GM21529 (cell line): Measurements from ENCODE around the gene HOXD11.

Experiments
- ATAC-seq: cut with Tn5 transposase; IDR thresholded peaks from one replicate; pipeline ENCODE4 v1.9.1; 2021; ENCODE audit not compliant: unreplicated experiment

Gene HOXD11

DNA sequence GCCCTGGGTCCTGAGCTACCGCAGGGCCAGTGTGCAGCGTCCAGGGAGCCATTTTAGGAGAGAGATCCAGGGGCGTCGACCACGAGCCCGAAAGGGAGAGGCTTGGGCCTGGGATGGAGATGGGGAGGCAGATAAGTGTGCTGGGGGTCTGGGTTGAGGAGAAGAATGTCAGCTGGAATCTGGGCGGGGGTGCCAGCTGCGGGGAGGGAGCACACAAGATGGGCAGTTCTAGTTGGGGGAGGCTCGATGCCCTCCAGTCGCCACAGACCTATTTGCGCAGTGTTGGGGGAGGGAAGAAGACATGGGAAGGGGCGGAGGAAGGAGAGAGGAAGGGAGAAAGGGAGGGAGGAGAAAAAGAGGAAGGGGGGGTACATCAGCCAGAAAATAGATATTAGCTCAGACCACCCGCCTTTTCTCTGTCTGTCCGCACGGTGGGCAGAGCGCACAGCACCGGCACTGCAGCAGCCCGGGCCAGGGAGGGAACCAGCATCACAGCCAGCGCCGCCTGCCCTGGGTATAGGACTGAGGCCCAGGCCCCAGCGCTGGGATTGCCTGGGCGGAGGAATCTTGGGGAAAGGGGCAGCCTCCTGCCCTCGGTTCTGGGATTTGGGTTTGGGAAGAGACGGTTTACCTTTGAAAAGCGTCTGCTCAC, 1.9 kb upstream of the HOXD11 start:
- no peak for ATAC-seq

DNA sequence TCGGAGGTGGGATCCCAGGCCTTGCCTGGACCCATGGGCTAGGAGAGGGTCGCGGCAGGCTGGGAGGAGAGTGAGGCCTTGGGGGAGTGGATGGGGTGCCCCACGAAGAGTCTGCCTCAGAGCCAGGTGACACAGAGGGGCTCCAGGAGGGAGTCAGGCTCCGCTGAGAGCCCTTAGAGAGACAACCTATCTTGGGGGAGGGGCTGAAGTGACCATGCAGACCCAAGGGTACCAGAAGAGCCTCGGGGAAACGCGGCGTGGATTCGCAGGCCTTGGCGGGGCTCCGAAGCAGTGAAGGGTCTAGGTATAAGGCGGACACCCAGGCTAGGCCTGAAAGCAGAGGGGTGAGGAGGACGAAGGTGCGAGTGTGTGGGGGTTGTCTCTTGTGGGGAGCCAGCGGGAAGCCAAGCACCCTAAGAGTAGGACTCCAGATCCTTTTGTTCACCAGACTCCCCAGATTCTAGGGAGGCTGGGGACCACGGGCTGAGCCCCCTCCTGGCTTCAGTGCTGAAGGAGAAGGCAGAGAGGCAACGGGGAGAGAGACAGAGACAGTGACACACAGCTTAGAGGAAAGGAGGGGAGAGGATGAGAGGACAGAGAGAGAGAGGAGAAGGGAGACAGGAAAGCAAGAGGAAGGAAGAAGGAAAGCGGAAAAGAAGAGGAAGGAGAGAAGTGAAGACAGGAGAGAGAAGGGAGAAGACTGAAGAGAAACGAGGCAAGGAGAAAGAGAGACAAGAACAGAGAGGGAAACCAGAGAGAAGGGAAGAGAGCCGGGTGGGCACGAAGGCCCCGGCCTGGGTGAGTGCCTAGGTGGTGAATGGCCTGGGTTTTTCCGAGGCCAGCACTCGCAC, 1.1 kb upstream of the HOXD11 start:
- ATAC-seq, result no peak

DNA sequence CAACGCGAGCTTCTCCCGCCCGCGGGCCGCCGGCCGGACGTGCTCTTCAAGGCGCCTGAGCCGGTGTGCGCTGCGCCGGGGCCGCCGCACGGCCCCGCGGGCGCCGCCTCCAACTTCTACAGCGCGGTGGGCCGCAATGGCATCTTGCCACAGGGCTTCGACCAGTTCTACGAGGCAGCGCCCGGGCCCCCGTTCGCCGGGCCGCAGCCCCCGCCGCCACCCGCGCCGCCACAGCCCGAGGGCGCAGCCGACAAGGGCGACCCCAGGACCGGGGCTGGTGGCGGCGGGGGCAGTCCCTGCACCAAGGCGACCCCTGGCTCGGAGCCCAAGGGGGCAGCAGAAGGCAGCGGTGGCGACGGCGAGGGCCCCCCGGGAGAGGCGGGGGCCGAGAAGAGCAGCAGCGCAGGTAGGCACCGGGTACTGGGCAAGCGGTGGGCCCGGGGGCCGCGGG, 676 bp downstream of the HOXD11 start:
- ATAC-seq, result no peak

DNA sequence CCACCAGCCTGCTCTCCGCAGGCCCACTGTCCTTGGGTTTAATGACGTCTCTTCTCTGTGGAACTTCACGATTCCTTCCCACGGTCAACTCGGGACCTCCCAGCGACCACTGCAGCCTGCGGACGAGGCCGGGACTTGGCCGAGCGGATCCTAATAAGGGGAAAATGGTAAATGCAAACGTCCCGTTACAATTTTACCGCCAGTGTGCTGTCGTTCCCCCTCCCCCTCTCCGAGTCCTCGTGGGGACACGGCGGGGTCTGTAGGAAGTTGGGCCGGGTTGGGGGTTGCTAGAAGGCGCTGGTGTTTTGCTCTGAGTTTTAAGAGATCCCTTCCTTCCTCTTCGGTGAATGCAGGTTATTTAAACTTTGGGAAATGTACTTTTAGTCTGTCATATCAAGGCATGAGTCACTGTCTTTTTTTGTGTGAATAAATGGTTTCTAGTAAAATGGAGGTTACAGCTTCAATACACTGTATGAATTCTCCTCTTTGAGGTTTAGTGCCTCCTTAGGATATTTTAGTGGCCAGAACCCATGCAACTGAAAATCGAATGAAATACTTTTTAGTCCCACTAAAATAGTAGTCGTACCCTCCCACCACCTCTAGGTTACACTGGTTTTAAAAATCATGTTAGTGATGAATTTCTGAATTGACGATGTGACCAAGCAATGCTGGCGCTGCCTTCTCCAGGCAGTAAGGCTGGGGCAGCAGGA, 2.3 kb downstream of the HOXD11 start:
- ATAC-seq, result no peak

DNA sequence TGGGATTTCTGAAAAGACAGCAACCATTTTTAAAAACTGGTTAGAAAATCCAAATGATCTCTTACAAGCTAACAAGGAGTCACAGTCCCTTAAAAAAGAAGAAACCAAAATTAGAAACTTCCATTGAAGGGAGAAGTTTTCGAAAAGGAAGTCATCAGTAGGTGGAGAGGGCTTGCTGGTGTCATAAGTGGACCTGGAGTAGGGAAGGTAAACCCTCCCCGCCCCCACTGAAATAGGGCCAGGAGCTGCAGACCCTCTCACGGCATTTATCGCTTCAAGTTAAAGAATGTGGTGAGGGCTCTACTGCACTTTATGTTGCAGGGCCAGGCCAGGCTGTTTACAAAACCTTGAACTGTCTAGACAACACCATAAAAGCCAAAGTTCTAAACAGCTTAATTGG, 2.9 kb downstream of the HOXD11 start:
- no peak for ATAC-seq

DNA sequence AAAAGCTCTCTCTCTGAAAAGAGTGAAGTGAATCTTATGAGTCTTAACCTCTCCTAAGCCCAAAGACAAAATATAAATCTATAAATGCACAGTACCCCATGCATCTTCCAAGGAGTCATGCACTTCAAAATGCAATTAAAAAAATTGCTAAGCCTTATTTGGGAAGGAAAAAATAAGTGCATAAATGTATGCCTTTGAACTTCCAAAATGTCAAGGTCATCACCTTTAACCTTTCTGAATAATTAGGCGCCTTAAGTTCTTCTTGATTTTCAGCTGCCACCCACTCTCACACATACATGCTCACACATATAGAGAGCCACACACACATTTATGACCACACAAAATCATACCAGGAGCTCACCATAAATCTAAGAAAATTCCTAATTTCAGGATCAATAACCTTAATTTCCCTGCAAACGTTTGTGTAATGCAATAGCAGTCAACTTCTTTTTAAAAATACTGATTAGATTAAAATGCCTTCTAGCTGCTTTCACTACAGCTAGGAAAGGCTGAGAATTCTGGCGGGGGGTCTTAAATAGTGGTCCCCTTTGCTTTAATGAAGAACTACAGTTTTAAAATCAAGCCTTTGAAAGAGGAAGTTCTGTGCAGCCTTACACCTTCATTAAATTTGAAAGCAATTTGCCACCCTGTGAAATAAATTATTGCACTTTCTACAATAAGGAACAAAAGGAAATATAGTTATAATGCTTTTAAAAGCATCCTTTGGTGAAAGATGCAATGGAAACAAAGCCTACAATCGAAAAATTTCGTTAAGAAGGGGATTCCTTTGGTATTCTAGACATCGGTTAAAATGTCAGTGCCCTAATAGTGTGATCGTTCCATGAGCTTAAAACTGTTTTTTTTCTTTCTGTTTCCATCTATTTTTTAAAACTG, 3.6 kb downstream of the HOXD11 start:
- no peak for ATAC-seq

DNA sequence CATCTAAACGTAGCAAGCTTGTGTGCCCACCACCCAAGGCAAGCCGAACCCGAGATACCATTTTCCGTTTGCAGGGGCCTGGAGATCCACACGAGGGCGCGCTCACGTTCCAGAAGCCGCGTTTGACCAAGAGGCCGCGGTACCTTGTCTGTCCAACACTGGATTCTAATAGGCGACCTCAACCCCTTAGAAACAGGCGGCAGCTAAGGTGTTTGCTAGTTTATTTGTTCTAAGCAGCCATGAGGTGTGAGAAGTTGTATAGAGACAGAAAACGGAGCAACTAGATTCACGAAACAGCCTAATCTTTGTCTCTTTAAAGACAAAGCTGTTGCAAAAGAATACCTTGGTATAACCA, 4.2 kb downstream of the HOXD11 start:
- ATAC-seq, result no peak

DNA sequence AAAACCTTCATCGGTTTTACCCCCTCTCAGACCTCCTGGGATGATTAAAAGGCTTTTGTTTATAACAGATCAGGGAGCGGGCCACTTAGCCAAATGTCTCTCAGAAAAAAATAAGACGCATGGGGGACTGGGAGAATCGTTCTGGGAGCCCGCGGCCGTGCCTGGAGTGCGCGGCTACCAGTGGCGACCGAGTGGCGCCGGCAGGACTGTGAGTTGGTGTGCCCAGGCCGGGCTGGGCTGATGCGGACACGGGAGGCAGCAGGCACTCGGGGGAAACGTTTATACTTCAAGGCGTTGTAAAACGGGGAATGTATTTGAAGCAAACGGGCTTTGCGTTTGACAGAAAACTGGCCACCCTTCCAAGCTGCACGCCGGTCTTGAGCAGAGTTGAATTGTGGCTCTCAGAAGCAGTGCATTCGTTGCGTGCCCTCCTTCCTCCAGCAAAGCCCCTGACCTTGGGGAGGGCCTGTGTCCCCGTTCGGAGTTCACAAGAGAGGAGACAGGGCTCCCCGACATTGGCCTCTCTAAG, 4.8 kb downstream of the HOXD11 start:
- no peak for ATAC-seq

DNA sequence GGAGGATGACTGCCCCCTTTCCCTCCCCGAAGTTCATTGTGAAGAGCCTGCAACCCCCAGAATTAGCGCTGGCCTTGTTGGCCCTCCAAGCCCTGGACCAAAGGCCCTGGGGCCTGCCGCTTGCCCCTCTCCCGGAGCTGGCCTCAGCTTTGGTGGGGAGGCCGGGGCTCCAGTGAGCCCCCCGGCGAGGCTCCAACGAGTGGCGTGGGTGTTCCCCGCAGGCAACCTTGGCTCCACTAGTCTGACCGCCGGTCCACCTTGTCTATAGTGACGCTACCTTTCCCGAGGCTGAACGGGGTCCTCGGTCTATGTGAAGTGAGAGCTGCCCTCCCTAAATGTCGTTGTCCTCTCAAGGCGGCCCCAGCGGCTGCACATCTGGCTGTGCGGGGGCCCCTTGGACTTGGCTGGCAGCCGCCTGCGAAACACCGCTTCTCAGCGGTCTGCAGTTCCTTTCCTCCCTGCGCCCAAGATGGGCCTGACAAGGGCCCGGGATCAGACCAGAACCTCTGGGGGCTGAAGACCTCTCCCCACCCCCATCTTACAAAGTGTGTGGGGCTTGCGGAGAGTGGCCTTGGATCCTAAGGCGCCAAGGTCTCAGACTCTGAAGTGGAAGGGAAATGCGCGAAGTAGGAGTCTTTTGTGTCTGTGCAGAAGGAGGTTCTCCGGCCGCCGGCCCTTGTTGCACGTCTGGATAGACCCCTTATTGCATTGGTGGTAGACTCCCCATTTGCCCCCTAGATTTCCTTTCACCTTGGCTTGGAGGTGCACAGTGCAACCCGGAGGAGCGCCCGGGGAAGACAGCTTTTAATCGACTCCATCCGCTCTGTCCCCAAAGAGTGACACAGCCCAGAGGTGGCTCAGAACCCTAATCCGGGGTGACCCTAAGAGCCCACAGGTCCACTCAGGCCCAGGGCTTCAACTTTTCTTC, 5.6 kb downstream of the HOXD11 start:
- no peak for ATAC-seq

DNA sequence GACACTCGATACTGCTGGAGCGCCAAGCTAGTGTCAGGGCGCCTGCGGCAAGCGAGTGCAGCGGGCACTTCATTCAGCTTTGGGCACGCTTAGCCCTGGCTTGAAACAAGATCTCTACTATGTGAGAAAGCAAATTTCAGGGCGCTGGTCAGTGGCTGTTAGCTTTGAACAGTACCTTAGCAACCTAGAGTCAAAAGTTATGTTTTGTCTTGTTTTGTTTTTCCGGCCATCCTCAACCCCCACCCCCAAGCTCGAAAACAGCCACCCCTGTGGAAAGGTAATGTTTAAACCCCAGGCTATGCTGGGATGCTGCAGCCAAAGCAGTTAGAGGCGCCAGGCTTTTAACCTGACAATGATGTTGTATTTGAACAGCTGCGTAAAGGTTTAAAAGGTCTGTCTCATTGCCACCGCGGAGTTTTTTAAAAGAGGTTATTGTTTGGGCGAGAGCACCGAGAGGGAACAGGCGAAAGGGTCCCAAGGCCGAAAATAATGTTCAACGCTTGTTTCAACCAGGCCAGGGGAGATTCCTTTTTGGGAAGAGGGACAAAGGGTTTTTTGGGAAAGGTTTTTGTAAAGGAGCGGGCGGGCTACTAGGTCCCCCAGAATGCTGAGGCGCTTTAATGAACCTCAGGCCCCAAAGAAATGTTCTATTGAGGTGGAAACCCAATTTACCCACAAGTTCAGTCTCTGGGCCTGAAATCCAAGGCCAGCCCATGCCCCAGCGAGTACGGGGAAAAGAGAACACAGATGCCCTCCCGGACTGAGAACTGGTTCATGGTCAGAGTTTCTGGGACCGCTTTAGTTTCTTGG, 7.2 kb downstream of the HOXD11 start:
- ATAC-seq, result no peak

DNA sequence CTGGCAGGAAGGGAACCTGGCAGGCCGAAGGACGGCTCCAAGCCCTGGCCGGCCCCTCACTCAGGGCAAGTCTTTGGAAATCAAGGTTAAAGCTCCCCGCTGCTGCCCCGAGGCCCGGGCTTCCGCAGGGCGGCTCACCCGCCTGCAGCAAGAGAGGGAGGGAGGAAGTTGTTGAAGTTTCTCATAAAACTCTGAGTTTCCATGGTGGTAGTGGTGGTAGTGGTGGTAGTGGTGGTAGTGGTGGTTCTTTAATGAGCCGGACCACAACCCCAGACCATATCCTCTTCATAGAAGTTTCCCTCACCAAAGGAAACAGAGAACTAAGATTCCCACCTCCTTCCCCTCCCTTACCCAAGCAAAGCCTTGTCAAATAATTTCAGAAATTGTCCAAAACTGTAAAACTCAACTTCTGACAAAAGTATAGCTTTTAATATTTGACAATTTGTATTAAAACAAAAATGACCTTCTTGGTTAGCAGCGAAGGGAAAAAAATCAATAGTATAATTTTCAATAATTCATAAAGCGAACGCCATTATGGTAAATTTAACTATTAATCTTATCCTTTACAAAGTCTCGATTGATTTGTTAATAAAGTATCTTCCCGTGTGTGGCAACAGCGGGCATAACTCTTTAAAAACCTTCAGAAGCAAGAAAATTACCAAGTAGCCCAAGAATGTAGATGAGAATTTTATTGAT, 8.0 kb downstream of the HOXD11 start:
- ATAC-seq, result no peak

DNA sequence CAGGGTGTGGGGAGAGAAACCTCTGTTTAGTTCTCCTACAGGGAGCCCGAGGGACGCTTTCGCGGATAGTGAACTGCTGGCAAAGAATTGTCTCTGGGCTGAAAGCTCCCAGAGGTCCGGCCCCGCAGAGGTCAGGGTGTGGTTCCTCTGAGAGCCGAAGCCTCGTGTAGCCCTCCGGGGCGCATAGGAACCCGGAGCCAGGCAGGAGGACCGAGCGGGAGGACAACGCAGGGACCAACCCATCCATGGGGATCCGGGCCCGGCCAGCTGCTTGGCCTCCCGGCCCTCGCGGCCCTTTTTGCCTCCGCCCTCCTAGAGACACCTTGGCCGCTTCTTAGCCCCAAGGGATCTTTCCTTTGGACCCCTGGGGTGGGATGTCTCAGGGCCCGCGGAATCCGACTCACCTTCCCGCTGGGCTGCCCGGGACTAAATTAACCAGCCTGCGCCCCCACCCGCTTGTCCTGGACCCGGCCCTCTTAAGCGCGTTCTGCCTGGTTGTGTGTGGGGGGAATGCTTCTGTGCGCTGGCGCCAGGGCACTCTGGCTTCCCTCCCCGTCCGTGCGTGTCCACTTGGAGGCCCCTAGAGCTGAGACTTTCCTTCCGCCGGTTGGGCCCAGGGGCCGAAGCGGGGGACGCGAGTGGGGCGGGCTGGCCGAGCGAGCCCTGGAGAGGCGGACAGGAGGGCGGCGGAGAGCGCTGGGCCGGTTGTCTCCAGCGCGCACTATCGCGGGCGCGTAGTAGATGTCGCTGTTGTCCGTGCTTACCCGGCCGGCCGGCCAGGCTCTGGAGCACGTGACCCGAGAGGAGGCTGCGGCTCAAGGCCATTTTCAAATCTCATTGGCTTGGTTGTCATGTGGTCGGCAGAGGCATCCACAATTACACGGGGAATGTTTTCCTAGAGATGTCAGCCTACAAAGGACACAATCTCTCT, 9.1 kb downstream of the HOXD11 start, which contains the start of gene HOXD10:
TSS of gene HOXD10 (plus strand) at position 896 of the 931 bp plus-strand sequence. CDS start 56 bp downstream, outside the sequence.
- ATAC-seq, result no peak

DNA sequence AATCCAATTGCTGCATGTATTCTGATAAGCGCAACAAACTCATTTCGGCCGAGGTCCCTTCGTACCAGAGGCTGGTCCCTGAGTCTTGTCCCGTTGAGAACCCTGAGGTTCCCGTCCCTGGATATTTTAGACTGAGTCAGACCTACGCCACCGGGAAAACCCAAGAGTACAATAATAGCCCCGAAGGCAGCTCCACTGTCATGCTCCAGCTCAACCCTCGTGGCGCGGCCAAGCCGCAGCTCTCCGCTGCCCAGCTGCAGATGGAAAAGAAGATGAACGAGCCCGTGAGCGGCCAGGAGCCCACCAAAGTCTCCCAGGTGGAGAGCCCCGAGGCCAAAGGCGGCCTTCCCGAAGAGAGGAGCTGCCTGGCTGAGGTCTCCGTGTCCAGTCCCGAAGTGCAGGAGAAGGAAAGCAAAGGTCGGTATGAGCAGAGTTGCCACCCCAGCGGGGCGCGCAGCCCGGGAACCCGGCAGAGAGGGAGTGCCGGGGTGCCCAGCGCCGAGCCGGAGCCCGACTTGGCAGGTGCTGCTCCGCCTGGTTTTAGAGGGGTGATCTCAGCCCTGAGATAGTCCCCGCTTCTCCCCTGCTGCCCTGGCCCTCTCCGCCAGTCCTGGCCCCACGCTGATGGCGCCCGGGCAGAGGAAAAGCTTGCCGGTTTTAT, 10.2 kb downstream of the HOXD11 start:
- ATAC-seq, result no peak

DNA sequence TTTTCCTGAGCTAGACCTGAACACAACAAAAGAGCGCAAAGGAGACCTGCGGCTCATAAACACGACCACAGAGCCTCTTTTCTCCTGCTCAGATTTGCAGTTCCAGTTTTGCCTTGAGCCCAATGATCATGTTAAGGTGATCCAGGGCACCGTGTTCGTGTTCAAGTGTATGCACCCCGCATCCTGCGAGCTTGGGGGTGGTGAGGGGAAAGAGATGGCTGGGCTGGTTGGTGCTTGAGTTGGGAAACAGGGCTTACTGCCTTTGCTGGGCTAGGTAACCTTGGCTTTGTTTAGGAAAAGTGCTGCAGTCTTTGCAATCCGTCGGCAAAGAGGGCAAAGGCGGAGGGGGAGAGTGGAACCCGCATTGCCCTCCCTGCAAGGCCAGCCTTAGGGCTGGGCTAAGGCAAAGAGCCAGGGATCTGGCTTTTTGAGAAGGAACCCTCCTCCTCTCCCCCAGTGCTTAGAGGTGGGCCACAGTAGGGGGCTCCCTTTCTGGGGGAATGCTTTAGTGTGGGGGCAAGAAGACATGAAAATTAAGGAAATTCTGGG, 10.8 kb downstream of the HOXD11 start:
- no peak for ATAC-seq

DNA sequence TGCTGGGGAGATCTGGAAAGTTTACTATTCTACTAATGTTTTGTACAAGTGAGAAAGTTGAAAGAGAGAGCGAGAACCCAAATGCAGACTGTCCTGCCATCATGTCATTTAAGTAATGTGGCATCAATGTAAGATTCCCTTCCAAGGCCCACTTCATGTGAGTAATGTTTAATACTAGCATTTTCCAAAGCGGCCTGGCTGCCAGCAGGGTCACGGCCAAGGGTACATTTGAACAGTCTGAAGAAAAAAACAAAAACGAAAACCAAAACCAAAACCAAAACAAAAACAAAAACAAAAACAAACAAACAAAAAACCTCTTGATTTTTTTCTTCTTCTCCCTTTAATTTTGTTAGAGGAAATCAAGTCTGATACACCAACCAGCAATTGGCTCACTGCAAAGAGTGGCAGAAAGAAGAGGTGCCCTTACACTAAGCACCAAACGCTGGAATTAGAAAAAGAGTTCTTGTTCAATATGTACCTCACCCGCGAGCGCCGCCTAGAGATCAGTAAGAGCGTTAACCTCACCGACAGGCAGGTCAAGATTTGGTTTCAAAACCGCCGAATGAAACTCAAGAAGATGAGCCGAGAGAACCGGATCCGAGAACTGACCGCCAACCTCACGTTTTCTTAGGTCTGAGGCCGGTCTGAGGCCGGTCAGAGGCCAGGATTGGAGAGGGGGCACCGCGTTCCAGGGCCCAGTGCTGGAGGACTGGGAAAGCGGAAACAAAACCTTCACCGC, 11.7 kb downstream of the HOXD11 start:
- no peak for ATAC-seq
